ENCODE measurements around the gene TOB1.

TOB1 gene, protein sequence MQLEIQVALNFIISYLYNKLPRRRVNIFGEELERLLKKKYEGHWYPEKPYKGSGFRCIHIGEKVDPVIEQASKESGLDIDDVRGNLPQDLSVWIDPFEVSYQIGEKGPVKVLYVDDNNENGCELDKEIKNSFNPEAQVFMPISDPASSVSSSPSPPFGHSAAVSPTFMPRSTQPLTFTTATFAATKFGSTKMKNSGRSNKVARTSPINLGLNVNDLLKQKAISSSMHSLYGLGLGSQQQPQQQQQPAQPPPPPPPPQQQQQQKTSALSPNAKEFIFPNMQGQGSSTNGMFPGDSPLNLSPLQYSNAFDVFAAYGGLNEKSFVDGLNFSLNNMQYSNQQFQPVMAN

DNA sequence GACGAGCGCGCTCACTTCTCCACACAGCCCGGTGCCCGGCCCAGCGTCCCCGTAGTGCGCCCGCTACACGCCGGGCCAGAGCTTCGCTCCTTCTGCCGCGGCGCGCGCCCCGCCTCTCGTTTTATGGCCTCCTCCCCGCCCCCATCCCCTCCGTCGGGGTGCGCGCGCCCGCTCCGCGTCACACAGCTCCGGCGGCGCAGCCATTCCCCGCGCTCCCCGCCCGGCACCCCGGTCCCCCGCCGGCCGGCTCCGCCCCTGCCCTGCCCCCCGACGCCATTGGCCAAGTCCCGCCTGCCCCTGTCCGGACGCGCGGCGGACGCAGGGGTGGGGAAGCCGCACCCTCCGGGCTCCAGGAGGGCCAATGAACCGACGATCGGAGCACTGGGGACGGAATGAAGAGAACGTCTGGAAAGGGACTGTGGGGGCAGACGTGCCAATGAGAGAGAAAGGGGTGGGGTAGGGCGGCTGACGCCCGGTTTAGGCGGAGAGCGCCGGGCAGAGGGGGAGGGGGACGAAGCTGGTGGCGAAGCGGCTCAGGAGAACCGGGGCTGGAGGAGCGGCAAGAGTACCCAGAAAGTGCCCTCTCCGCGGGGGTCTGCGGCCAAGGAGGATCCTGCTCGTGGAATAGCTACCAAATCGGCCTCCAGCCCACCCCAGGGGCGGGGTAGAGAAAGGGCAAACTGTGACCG lies at the start of gene TOB1:
TOB1 (minus strand) TSS at position 94 of the 689 bp plus-strand sequence. CDS start 2,337 bp downstream, outside the sequence.
- DNase-seq (ENCODE audit: low read depth in 2 of 2) = peak; percentile 93 to 96

DNA sequence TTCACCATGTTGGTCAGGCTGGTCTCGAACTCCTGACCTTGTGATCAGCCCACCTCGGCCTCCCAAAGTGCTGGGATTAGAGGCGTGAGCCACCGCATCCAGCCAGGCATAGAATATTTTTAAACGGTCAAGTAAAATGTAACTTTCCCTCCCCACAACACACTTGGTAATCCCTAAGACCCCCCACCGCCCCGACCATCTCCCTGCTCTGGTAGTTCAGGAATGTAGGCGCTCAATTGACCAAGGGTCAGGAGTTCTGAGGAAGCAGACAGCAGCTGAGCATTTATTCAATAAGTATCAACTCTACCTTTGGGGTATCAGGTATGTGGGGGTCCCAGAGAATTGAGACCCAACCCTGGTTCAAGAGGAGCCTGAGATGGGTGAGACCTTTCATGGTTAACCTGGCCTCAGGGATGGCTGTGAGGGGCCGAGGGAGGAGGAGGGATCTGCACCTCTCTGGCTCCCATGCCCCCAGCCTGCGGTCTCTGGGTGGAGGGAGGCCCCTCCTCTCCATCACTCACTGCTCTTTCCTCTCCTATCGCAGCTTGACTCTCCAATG lies 48.4 kb upstream of the TOB1 start:
- DNase-seq (ENCODE audit: low read depth in 2 of 2) = no peak

DNA sequence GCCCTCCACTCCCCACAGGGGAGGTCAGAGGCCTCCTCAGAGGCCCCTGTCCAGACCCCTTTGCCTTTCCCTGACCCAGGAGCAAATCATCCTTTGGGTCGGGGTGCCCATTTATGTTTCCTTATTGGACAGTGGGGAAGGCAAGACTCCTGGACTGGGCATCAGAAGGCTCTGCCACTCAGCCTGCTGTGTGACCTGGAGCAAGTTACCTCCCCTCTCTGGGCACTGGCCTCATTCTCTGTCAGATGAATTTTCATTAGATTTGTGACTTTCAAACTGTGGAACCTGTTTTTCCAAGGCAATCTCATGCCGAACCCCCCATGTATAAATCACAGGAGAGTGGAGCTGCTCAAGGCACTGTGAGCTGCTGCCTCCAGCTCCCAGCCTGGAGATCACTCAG lies 47.0 kb upstream of the TOB1 start:
- DNase-seq (ENCODE audit: low read depth in 2 of 2) = no peak

DNA sequence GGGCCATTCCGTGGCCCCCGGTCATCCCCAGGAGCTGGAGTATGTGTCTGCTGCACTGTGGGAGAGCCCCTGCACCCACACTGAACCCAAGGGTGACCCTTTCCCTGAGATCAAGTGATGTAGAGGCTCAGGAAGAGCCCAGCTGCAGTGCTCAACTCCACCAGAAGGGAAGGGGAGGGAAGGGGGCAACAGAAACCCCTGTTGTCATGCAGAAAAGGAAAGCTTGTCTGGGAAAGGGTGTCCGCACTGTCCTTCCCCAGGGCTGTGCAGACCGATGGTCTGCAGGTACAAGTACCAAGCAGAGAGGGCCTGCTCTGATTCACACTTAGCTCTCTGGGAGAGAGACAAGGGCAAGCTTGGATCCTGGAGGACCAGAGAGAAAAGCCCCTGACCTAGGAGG lies 45.7 kb upstream of the TOB1 start:
- DNase-seq (ENCODE audit: low read depth in 2 of 2) = no peak

DNA sequence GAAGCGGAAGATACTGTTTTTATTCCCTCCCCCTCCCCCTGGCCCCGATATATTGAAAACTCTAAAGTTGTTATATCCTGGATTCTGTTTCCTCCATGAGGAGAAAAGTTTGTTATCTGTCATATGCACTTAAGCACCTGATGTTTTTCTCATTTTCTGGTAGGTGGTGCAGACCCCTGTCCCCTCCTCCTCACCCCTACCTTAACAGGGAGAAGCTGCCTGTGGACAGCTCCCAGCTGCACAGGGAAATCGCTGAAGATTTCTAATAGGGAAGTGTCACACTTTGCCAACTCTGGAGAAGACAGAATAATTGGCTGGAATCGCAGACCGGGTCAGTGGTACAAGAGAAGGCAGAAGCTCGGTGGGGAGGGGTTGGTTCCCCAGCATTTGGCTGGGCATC lies 45.3 kb upstream of the TOB1 start:
- no peak for DNase-seq (ENCODE audit: low read depth in 2 of 2)

DNA sequence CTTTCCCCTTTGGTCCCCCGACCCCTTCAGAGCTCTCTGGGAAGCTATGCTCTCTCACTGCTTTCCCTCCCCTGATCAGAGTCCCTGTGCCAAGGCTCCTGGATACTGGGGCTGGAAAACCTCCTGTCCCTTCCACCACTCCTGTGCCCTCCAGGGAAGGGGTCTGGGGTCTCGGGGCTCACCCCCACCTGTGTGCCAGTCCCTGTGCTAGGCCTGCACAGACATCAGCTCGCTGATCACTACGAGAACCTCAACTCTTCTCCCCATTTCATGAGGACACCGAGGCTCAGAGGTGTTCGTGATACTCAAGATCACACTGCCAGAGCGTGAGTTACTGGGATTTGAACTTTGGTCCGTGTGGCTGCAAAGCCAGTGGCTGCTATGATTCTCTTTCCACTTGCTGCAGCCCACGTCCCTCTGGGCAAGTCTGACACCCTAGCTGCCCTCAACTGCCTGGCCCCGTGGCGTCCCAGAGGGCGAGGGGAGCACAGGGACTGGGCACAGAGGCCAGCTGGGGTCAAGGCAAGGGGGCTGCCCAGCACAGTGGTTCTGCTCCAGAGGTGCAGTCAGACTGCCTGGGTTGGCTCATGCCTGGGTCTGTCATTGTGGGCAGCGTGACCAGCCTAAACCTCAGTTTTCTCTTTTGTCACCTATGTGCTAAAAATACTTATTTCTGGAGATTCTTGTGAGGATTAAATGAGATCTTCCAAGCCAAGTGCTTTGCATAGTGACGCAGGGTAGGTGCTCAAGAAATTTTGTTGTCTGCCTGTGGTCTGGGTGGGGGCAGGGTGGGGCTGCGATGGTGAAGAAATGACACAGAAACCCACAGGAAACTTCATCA lies 43.8 kb upstream of the TOB1 start:
- DNase-seq (ENCODE audit: low read depth in 2 of 2) = peak; percentile 59 to 66

DNA sequence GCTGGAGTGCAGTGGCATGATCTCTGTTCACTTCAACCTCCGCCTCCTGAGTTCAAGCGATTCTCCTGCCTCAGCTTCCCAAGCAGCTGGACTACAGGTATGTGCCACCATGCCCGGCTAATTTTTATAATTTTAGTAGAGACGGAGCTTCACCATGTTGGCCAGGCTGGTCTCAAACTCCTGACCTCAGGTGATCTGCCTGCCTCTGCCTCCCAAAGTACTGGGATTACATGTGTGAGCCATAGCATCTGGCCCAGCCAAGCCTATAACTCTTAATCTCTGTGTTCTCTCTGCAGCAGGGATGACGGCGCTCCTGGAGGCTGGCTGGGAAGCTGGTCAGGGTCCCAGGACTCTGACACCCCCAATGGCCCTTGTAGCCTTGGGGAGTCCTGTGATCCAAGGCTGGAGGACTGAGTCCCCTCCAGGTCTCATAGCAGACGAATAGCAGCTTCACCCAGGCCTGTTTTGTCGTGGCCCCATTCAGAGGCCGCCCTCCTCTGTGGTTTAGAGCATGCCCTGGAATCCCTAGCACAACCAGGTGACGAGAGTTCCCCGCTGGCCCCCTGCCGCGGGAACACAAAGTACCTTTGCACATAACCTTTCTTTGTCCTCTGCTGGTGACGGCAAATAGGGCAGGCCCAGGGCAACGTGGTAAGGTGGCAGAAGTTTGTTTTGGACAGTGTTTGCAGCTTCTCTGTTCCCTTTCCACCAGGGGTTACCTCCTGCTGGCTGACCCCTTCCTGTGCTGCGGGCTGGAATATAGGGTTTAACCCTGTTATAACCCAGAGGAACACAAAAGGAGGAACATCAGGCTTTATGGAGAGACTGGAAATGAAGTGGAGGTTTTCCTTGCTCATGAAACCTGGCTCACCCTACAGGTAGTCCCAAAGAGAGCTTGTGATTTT lies 43.0 kb upstream of the TOB1 start:
- no peak for DNase-seq (ENCODE audit: low read depth in 2 of 2)

DNA sequence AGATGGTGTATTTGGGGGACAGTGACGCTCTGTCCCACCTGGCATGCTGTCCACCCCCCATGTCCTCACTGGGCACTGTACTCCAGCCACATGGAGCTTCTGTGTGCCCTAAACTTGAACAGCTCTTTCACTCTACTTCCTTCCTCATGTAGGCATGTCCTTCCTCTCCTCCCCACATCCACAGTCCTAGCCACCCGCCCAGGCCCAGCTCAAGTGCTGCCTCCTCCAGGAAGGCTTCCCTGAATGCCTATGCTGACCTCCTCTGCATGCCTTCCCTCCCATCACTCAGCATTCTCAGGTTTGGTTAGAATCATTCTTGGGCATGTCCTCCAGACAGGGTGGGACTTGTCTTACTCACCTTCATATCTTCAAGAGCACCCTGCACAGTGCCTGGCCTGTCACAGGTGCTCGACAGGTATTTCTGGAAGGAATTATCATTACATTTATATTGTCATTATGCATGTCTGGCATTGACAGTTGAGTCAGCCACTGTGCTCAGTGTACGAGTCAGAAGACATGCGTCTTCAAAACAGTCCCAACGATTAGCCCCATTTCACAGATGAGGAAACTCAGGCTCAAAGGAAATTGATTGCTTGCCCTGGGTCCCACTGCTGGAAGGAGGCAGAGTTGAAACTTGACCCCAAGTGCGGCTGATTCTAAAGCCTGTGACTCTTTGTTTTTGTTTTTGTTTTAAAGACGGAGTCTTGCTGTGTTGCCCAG lies 42.1 kb upstream of the TOB1 start:
- no peak for DNase-seq (ENCODE audit: low read depth in 2 of 2)

DNA sequence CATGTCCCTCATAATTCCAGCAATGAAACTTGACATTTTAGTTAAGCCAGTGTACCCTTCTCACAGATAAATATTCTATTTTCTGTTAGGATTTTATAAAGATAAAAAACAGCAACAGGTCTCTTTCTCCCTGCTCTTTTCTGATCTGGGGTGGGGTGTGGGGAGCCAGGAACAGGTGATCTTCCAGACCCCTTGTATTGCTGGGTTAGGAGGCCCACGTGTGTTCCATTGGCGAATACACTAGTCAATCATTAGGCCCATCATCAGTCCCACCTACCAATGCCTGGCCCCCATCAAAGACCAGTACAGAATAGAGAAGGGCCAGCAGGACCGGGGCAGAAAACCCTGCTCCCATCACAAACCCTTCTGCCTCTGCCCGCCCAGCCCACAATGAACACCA lies 40.3 kb upstream of the TOB1 start:
- no peak for DNase-seq (ENCODE audit: low read depth in 2 of 2)

DNA sequence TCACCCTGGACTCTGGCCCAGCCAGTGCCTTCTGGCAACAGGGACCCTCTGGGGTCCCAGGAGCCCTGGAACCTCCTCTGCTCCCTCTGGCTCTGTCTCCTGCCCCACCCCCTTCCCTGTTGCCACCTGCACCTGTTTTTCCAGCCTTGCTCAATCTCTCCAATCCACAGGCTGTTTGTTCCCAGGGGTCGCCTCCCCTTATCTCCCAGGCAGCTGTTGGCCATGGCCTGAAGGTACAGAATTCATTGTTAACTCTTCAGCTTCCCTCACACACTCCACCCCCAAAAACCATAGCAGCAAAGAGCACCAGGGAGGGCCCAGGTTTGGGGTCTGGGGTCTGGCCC lies 39.3 kb upstream of the TOB1 start:
- DNase-seq (ENCODE audit: low read depth in 2 of 2) = no peak

DNA sequence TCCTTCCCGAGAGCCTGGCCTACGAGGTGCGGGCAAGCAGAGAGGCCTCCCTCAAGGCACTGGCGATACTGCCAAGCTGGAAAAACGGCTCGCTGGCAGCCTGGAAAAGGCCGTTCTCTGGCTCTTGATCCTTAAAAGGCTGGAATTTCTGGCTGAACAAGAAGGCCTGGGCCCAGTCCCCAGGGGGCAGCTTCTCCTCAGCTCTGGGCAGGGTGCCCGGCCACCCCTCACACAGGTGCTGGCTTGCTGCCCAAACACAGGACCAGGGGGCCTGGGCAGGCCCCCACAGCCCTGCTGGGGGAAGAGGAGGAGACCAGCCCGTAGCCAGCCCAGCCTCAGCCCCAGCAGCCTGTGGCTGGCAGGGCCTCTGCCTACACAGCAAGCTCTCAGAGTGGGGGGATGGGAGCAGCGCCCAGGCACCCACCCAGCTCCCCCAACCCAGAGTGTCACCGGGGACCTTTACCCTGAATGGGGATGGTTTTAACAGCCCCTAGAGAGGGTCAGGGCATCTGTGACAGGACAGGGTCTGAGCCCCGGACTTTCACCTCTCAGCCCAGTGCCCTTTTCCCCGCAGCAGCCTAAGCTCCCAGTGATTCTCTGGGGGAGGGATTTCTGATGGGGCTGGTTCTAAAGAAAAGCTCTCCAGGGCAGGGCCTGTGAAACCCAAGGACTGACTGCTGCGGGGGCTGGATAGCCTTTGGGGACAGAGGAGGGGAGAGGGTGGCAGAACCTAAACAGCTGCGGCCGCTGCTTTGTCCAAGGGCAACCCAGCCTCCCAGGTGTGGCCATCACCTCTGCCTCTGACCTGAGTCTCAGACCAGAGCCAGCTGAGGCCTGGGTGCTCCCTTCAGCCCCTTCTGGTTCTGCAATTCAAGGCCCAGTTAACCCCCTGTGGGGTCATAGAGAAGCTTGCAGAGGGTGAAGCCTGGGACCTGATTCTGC lies 38.6 kb upstream of the TOB1 start:
- no peak for DNase-seq (ENCODE audit: low read depth in 2 of 2)

DNA sequence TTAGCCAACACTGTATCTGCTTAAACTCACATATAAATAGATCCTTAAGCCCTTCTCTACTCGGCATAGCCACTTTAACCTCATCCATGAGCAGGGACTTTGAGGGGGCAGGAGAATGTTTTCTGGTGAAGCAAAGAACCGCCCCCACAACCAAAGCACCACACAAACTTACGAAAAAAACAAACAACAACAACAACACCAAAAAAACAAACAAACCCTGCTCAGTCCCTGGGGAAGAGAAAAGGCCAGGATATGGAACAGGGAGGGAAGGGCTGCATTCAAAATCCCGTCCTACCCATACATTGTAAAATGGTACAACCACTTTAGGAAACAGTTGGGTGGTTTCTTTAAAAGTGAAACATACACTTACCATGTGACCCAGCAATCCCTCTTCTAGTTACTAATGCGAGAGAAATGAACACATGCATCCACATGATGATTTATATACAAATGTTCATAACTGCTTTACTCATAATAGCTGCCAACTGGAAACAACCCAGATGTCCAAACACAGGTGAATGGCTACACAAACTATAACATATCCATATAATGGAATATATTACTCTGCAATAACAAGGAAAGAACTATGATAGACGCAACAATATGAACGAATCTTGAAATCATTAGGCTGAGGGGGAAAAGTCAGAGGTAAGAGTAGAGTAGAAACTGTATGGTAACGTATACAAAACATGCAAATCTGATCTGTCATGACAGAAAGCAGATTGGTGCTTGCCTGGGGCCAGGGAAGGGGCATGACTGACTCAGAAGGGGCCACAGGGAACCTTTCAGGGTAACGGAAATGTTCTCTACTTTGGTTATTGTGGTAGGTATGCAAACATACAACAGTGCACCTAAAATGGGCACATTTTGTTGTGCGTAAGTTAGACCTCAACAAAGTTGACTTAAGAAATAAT lies 37.7 kb upstream of the TOB1 start:
- peak; percentile 15 to 32 for DNase-seq (ENCODE audit: low read depth in 2 of 2)

DNA sequence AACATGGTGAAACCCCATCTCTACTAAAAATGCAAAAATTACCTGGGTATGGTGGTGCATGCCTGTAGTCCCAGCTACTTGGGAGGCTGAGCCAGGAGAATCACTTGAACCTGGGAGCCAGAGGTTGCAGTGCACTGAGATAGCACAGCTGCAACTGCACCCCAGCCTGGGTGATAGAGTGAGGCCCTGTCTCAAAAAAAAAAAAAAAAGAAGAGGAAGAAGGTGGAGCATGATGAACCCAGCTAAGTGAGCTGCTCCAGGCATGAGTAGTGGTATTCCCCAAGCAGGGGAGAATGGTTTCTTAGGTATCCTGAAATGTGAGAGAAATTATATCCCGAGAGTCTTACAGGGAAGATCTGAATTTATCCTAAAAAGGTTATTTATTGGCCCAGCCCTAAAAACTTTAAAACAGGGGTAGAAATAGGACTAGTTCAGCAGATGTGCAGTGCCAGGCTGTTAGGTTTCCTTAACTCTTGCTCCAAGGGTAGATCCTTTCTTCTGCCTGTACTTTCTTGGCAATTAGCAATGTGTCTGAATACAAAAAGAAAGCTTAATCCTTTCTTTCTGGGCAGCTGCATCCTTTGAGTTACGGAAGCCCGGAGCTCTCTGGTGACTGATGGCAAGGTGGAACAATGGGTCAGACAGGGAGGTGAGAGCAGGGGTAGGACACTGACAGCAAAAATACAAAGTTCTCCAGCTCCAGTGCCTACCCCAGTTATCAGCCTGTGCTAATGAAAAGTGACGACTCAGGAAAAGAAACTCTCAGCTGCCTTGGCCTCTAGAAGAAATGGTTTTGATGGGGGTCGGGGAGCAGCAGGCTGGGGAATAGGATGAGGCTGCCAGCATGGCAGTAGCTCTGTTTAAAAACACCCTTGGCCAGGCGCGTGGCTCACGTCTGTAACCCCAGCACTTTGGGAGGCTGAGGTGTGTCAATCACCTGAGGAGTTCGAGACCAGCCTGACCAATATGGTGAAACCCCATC lies 36.5 kb upstream of the TOB1 start:
- no peak for DNase-seq (ENCODE audit: low read depth in 2 of 2)

DNA sequence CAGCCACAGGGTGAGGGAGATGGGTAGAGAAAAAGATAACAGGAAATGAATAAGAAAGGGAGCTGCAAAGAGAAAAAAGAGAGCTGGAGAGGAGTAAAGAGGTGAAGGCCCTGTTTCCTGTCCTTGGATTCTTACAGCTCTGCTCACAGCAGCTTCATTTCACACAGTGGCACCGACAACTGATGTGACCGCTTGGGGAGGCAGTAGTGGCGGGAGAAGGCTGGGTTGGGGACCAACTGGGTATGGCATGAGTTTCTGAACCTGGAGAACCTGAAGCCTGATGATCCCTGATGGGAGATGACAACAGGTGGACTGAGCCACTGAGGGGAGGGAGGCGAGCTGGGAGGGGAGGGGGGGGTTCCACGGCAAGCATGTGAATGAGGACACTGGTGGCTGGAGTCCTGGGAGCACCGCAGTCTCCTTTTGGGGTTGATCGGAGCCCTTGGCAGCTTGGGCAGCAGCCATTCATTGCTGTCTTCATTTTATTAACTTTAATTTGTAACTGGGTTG lies 34.3 kb upstream of the TOB1 start:
- DNase-seq (ENCODE audit: low read depth in 2 of 2) = no peak

DNA sequence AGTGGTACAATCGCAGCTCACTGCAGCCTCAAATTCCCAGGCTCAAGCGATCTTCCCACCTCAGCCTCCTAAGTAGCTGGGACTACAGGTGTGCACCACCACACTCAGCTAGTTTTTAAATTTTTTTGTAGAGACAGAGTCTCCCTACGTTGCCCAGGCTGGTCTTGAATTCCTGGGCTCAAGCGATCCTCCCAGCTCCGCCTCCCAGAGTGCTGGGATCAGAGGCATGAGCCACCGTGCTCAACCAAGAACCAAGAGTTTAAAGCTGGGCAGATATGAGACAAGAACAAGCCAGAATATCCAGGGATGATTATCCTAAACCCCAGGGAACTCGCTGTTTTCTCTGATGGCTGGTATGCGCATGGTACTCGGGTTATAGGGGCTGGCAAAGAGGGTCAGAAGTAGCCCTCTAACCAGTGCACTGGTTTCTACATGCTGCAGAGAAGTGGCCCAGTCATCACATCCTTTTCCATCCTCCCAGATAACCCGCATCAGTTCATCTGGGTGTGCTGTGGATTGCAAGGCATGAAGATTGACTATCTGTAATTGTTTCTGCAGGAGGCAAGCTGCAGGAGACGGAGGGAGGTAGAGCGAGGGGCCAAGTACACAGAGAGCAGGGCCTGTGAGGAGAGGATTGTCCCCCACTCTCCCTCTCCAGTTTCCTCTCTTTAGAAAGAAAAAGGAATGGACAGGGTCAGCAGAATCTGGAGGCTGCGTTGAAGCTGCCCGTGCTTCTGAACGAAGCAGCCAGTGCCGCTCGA lies 33.6 kb upstream of the TOB1 start:
- no peak for DNase-seq (ENCODE audit: low read depth in 2 of 2)

DNA sequence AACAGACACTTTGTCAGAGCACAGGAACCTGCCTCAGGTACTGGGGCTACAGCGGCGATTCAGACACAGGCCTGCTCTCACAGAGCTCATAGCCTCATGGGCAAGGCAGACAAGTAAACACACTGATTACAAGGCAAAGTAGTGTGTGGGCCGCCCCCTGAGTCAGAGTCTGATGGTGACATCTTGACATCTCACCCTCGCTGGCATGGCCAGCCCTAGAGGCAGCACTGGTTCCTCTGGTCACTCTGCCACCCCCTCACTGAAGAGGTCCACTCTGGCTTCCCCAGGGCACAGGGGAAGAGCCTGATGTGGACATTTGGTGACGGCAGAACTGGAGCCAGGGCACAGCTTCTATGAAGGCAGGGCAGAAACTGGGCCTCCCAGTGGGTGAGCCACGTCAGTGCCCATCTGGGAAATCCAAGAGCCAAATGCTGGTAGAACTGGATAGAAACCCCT lies 32.9 kb upstream of the TOB1 start:
- no peak for DNase-seq (ENCODE audit: low read depth in 2 of 2)
